ELR (cell line): Measurements from ENCODE around the gene ATP10A.

ENCODE experiments used
- DNase-seq: peaks from one replicate; pipeline ENCODE4 v3.0.0-alpha.2; 2015; ENCODE audit warnings: low read depth

Gene ATP10A

DNA sequence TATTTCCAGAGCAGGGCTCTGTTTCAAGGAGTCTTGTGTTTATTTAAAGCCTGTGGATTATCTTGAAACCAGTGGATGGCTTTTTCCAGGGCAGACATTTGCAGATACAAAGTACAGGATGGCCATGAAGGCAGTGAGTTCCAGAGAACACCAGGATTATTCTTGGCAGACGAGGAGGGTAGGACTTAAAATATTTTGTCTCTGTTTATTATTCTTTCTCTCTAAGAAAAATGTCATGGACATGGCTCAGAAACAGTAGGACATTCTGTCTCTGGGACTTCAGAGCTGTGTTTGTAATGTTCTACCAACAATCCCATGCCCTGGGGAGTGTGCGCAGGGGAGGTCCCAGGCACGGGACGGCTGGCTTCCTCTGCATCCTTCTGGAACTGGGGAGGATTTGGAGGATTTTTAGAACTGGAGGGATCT is 125.9 kb downstream of the ATP10A start:
- DNase-seq = no peak

GRCh38 chr15:25736461-25736860 is 126.7 kb downstream of the ATP10A start:
- DNase-seq = no peak

DNA sequence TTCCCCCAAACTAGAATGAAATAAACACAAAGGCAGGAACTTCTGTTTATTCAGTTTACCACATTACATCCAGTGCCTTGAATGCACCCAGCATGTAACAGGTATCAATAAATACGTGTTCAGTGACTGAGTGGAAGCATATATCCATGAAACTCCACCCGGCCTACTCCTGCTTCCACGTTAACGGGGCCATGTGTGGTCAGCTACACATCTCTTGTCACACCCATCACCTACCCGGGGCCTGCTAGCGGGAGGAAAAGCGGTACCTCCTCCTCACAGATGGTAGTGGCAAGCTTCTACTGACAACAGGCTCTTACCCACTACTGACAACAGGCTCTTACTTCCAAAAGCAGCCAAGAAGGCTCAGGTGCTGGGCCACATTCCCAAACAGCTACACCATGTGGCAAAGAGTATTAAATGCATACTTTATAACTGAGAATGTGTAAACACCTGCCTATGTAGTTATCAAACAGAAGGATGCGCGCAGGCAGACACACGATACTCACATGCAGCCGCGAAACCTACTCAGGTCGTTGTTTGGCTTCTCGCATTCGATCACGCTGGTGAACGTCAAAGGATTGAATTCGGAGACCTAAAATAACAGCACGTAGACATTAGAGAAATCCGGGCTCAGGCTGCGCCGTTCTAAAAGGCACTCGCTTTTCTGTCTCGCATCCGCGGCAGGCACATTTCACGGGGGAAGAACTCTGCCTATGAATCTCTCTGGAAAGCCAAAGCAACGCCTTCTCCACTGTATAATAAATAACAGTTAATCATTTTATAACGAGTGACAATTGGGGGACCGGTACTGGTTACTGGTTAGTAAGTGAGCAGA is 127.4 kb downstream of the ATP10A start:
- DNase-seq = no peak

DNA sequence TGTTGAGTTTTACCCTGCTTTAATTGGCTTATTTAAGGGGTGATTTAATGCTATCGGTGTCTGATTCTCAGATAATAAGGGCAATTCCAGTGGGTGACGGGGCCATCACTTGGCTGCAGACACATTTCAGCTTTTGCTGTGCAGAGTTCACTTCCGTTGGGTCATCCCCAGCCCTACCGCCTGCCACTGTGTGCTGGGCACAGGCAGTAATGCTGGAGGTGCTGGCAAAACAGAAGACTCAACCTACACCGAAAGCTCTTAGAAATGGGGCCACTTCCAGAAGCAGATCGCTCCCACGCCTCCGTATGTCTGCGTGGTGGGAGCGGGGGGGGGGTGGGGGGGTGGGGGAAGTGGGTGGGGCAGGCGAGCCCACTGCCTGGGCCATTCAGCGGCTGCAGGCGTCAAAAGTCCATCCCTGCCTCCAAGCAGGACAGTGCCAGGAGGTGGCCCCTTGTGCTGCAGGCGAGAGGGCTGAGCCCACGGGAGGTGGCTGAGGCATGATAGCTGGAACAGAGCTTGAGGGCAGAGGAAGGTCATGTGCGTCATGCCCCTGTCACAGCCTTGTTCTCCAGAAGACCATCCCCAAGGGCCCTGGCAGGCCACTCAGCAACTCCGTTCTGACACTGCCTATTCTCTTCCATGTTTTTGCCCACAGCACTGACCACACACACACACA is 128.3 kb downstream of the ATP10A start:
- no peak for DNase-seq

- no peak for DNase-seq
Measured at GRCh38 chr15:25733856-25734679, 129.1 kb downstream of the ATP10A start.

DNA sequence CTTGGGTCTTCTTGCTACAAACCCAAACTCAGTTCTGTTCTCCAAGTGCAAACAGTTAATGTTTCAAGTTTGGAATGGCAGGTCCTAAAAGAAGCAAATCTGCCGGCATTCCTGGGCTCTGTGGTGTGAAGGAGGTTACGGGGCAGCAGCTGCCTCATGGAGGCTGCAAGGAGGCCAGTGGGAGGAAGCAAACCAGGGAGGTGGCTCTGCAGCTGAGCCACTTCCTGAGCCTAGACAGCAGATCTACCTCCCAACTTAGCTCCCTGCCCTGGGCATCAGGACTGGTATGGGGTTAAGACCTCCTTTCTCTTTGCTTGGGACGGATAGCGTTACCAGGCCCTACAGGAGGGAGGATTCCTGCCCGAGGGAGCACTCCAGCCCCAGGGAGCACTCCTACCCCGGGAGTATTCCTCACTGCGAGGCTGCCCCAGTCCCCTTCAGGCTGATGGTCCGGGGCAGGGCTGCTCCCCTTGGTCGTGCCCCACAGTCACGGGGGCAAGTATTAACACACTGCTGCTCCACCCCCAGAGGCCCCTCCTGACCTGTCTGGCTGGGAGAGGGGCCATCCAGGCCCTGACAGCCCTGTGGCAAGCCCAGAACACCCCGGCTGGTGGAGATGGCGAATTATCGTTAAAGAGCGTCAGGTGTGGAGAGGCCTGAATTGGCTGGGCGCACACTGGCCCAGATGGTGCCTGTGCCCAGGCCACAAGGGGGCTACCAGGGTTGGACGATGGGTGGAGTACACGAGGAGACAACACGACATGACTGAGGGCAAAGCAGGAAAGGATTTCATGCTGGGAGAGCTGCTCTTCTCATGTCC is 129.9 kb downstream of the ATP10A start:
- DNase-seq = no peak

GRCh38 chr15:25732191-25732590 is 130.9 kb downstream of the ATP10A start:
- DNase-seq = no peak

DNA sequence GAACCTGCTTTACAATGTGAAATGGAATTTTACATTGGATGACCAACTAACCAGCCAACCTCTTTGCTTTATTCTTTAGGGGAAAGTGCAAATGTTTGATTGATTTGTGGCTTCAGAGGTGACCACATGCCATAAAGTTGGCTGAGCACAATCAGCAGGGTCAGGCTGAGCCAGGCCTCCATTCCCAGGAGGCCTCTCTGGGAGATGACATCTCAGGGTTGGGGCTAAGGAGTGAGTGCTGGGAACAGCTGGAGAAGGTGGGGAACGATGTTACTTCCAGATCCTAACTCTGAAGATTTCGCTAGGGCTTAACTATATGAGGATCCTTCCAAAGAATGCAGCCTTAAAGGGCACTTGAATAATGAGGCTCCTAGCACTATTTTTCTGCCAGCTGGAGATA is 131.7 kb downstream of the ATP10A start:
- no peak for DNase-seq

DNA sequence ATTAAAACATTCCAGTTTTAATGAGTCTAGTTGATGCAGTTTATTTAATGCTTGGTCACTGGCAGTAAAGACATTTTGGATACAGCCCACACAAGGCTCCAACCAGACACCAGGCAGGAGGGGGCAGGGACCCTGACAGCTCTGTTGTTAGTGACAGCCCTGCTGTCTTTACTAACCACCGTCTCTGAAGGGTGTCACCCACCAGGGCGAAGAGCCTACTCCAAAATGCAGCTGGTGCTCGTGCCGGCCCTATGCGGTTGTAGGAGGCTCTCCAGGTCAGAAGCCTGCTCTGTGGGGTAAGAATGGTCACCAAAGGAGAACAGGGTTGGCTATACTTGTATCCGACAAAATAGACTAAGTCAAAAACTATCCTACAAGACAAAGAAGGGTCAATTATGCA is 132.2 kb downstream of the ATP10A start:
- no peak for DNase-seq

DNA sequence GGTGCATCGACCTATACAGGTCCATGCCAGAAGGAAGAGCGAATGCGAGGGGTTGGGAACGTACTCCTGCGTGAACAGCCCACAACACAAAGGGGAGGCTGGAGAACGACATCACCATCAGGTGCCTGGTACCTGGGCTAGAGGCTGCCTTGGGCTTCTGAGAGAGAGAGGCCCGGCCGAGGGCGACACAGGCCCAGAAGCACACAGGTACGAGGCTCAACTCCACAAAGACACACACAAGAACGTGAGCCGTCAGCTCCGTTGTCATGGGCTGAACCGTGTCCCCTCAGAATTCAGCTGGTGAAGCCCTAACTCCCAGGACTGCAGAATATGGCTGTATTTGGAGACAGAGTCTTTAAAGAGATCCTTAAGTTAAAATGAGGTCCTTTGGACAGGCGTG is 134.3 kb downstream of the ATP10A start:
- no peak for DNase-seq

GRCh38 chr15:25727867-25728600 is 135.1 kb downstream of the ATP10A start:
- no peak for DNase-seq

DNA sequence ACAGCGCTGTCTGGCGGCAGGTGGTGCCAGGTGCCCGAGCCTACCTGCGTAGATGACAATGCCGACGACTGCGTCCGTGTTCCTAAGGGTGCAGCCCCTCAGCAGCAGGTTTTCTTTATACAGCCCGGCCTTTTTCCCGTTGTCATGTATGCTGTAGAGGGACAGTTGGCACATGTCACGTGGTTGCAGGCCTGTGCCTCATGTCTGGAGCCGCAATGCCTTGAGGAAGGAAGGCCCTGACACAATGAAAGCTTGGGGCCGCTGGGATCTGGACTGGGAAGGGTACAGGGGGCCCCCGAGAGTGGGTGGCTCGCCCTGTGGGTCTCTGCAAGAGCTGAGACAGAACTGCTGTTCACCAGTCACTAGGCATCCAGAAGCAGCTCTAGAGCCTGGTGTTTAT is 136.0 kb downstream of the ATP10A start:
- DNase-seq = no peak

DNA sequence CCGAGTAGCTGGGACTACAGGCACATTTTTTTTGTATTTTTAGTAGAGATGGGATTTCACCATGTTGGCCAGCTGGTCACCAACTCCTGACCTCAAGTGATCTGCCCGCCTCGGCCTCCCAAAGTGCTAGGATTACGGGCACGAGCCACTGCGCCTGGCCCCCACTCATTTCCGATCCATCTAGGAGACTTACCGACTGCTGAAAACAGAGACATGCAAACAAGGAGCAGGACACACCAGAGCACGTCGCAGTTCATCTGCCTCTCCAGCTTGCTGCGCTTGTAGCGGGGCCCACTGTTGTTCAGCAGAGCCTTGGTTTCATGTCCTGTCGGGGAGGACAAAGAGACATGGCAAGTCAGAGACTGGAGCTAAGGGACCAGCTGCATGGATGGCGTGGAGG is 137.4 kb downstream of the ATP10A start:
- no peak for DNase-seq

DNA sequence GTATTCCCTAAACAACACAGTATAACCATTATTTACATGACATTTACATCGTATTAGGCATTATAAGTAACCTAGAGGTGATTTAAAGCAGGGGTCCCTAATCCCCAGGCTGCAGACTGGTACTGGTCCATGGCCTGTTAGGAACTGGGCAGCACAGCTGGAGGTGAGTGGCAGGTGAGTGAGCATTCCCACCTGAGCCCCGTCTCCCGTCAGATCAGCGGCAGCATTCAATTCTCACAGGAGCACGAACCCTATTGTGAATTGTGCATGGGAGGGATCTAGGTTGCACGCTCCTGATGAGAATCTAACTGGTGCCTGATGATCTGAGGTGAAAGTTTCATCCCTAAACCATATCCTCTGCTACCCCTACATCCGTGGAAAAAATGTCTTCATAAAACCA is 138.2 kb downstream of the ATP10A start:
- DNase-seq = no peak

DNA sequence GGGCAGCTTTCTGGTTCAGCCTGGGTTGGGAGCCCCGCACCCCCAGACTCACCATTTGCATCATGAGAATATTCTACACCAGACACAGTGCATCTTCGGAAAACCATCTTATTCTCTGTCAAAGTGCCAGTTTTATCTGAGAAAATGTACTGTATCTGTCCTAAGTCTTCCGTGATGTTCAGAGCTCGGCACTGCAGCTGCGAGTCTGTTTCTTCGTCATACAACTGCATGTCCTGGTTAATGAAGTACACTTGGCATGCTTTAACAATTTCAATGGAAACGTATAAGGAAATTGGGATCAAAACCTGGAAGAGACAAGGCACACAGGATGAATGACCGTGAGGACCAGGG is 141.5 kb downstream of the ATP10A start:
- DNase-seq = no peak

- no peak for DNase-seq
Measured at GRCh38 chr15:25719101-25719985, 143.8 kb downstream of the ATP10A start.

DNA sequence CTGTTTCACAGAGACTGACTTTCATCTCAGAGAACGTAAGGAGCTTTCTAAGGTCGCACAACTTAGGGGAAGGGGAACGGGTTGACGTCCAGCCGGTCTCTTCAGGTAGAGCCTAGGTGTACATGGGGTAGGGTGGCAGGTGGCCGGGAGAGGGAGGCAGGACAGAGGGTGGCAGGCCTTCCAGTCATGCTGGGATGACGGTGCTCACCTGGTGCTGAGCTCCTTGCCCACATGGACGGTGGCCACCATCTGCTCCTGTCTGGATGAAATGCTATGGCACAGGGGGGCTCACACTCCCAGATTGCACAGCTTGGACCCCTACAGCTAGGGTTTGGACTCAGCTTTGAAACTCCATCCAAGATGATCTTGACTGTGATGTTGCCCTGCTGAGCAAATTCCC is 144.5 kb downstream of the ATP10A start:
- DNase-seq = no peak

- DNase-seq = no peak
Measured at GRCh38 chr15:25718169-25718536, 145.0 kb downstream of the ATP10A start.

- no peak for DNase-seq
Measured at GRCh38 chr15:25717457-25718168, 145.5 kb downstream of the ATP10A start.

GRCh38 chr15:25717127-25717456 is 146.0 kb downstream of the ATP10A start:
- no peak for DNase-seq
